PC-3 (cell line): ENCODE results near the gene CMSS1. TPM values are rescaled to one million over a fixed set of nuclear protein-coding genes. Genes with fewer than 3 reads are reported as not detected.

Source experiments
- ATAC-seq: fragments of 200-7000 bp; cut with Tn5 transposase; 2 replicates; pipeline ENCODE4 v1.9.1; 2020; ENCODE audit warnings: mild to moderate bottlenecking, moderate library complexity
- BruUV-seq: library from RNA; stranded (reverse); fragments of 400-500 nt; replicated peaks from 2 replicates; lab custom pipeline; 2021; lab: Mats Ljungman, UMichigan
- CTCF ChIA-PET: fragments of 300-600 bp; sonication (Branson Sonifier 250); formaldehyde crosslinking; loops from one replicate; lab custom pipeline; 2022; ENCODE audit warnings: antibody characterized with exemption; lab: Charles Lee
- POLR2A ChIA-PET: fragments of 300-600 bp; sonication (Branson Sonifier 250); formaldehyde crosslinking; loops from one replicate; lab custom pipeline; 2022; ENCODE audit warnings: antibody characterized with exemption; ENCODE audit not compliant: unreplicated experiment; lab: Charles Lee
- DNase-seq: peaks from one replicate; pipeline ENCODE4 v3.0.0-alpha.2; 2015
- H2AFZ ChIP-seq: fragments of 300-600 bp; sonication (generic); 2 replicates; pipeline ENCODE4 v1.6.0; 2016; ENCODE audit warnings: antibody characterized with exemption, low read length
- H3F3A ChIP-seq: fragments of 300-600 bp; sonication (generic); one replicate; pipeline ENCODE4 v1.6.0; 2017; ENCODE audit warnings: antibody characterized with exemption, low read length, control low read depth, mild to moderate bottlenecking; ENCODE audit not compliant: unreplicated experiment
- H3K27ac ChIP-seq: fragments of 300-600 bp; sonication (generic); 2 replicates; pipeline ENCODE4 v1.5.1; 2016; ENCODE audit warnings: mild to moderate bottlenecking, low read length
- H3K27me3 ChIP-seq: fragments of 300-600 bp; sonication (generic); 2 replicates; pipeline ENCODE4 v1.6.1; 2016; ENCODE audit warnings: low read length, mixed read lengths
- H3K36me3 ChIP-seq: fragments of 300-600 bp; sonication (generic); 2 replicates; pipeline ENCODE4 v1.6.1; 2016; ENCODE audit warnings: low read depth, mixed run types, low read length, mixed read lengths
- H3K4me1 ChIP-seq: fragments of 300-600 bp; sonication (generic); 2 replicates; pipeline ENCODE4 v1.5.1; 2016; ENCODE audit warnings: low read length; ENCODE audit not compliant: insufficient read depth
- H3K4me2 ChIP-seq: fragments of 300-600 bp; sonication (generic); 2 replicates; pipeline ENCODE4 v1.6.0; 2016; ENCODE audit warnings: low read length
- H3K4me3 ChIP-seq: fragments of 300-600 bp; sonication (generic); 2 replicates; pipeline ENCODE4 v1.5.1; 2016; ENCODE audit warnings: mild to moderate bottlenecking, low read length, mixed read lengths
- H3K79me2 ChIP-seq: fragments of 300-600 bp; sonication (generic); 2 replicates; pipeline ENCODE4 v1.6.1; 2017; ENCODE audit warnings: low read length, mixed read lengths
- H3K9ac ChIP-seq: fragments of 300-600 bp; sonication (generic); 2 replicates; pipeline ENCODE4 v1.6.0; 2016; ENCODE audit warnings: mild to moderate bottlenecking, low read length
- H3K9me2 ChIP-seq: fragments of 300-600 bp; sonication (generic); replicated peaks from 2 replicates; pipeline ENCODE4 v1.6.1; 2016; ENCODE audit warnings: mixed run types, low read length, mixed read lengths
- H3K9me3 ChIP-seq: fragments of 300-600 bp; sonication (generic); 2 replicates; pipeline ENCODE4 v1.6.1; 2016; ENCODE audit warnings: low read length, mixed read lengths
- H4K20me1 ChIP-seq: fragments of 300-600 bp; sonication (generic); 2 replicates; pipeline ENCODE4 v1.6.1; 2016; ENCODE audit warnings: low read length, mixed read lengths
- CTCF ChIP-seq: fragments of 300-600 bp; sonication (generic); conservative IDR thresholded peaks from 2 replicates; pipeline ENCODE4 v1.5.1; 2017; ENCODE audit warnings: antibody characterized with exemption, low read depth, mild to moderate bottlenecking, low read length
- EZH2 ChIP-seq: fragments of 300-600 bp; sonication (generic); IDR thresholded peaks from one replicate; pipeline ENCODE4 v1.6.1; 2017; ENCODE audit warnings: antibody characterized with exemption, mild to moderate bottlenecking, low read length; ENCODE audit not compliant: unreplicated experiment
- EZH2phosphoT487 ChIP-seq: fragments of 300-600 bp; sonication (generic); IDR thresholded peaks from 2 replicates; pipeline ENCODE4 v1.6.1; 2018; ENCODE audit warnings: mild to moderate bottlenecking, antibody characterized with exemption, low read length, borderline replicate concordance
- intact Hi-C: fragments of 100-400 bp; cut with micrococcal nuclease; formaldehyde crosslinking; loops from 2 replicates; pipeline ENCODE4 v1.9.0; 2023
- total RNA-seq: library from RNA; depleted of rRNA; stranded (reverse); fragments of >200 nt; gene quantifications from 2 replicates; pipeline ENCODE4 v1.2.3, GENCODE V29; 2014

The CMSS1 gene
- total RNA-seq, 1 experiment from 2014 or later = 63.1 TPM

- DNase-seq (no peak), ATAC-seq (no peak)
- Histone ChIP-seq H3K36me3 (peaks cover 19% of the 10 kb centered on the region), H2AFZ (no peak overlapping the region), H3K4me1 (peaks cover 24% of the 10 kb centered on the region), H3K27ac (no peak overlapping the region), H3K4me2 (no peak overlapping the region), H4K20me1 (no peaks in the 10 kb centered on the region), H3K4me3 (no peak overlapping the region), H3K9me2 (no peaks in the 10 kb centered on the region), H3K9ac (no peak overlapping the region), H3F3A (peaks cover 14% of the 10 kb centered on the region), H3K9me3 (peaks cover 9% of the 10 kb centered on the region), H3K79me2 (no peaks in the 10 kb centered on the region), H3K27me3 (no peaks in the 10 kb centered on the region)
- ChIA-PET POLR2A (no interaction called here), CTCF (interaction anchor here (0.6 kb wide), 1 partner anchor 86 kb away, joined by 3 read pairs; no protein-coding TSS in a partner anchor)
- intact Hi-C loops = no loop called here
- TF ChIP-seq EZH2 (no peak), EZH2phosphoT487 (no peak), CTCF (no peak)
- BruUV-seq = no TSS peak
These were observed 337.5 kb downstream of the CMSS1 start for GRCh38 chr3:100155128-100155527.

GRCh38 chr3:100155590-100155989, 337.9 kb downstream of the CMSS1 start:
- intact Hi-C loops = no loop called here
- no peak for TF ChIP-seq EZH2phosphoT487
- no peak for TF ChIP-seq CTCF
- no peak for TF ChIP-seq EZH2
- no peak for ATAC-seq
- Histone ChIP-seq H3F3A (peaks cover 15% of the 10 kb centered on the region), H3K9me3 (peaks cover 9% of the 10 kb centered on the region), H3K9me2 (no peaks in the 10 kb centered on the region), H3K27ac (no peak overlapping the region), H3K4me2 (no peak overlapping the region), H3K79me2 (no peaks in the 10 kb centered on the region), H3K4me3 (no peak overlapping the region), H3K36me3 (peaks cover 19% of the 10 kb centered on the region), H2AFZ (no peak overlapping the region), H3K9ac (no peak overlapping the region), H4K20me1 (no peaks in the 10 kb centered on the region), H3K27me3 (no peaks in the 10 kb centered on the region), H3K4me1 (peaks cover 28% of the 10 kb centered on the region)
- BruUV-seq = no TSS peak
- ChIA-PET POLR2A (no interaction called here), CTCF (no interaction called here)
- DNase-seq = no peak

GRCh38 chr3:100157685-100158084, 340.0 kb downstream of the CMSS1 start:
- Histone ChIP-seq H3K4me3 (no peak overlapping the region), H3K9me2 (no peaks in the 10 kb centered on the region), H2AFZ (no peak overlapping the region), H3K4me1 (peaks cover 33% of the 10 kb centered on the region), H3K9ac (no peak overlapping the region), H3F3A (peaks cover 15% of the 10 kb centered on the region), H3K79me2 (no peaks in the 10 kb centered on the region), H3K4me2 (no peak overlapping the region), H4K20me1 (no peaks in the 10 kb centered on the region), H3K27me3 (no peaks in the 10 kb centered on the region), H3K27ac (no peak overlapping the region), H3K36me3 (peaks cover 19% of the 10 kb centered on the region), H3K9me3 (peaks cover 9% of the 10 kb centered on the region)
- TF ChIP-seq EZH2 (no peak), EZH2phosphoT487 (no peak), CTCF (no peak)
- no TSS peak for BruUV-seq
- DNase-seq (no peak), ATAC-seq (no peak)
- ChIA-PET POLR2A (interaction anchor here (0.6 kb wide), 1 partner anchor 19 kb away, joined by 4 read pairs; no protein-coding TSS in a partner anchor), CTCF (no interaction called here)
- intact Hi-C loops = loop anchor here (2.0 kb wide), 1 partner anchor 51 kb away; no protein-coding TSS in a partner anchor
